ENCODE data around the gene F2. TPM values are rescaled to one million over a fixed set of nuclear protein-coding genes. Genes with fewer than 3 reads are reported as not detected.

Gene F2
- total RNA-seq, 4 donors from 2014 or later, result not detected

DNA sequence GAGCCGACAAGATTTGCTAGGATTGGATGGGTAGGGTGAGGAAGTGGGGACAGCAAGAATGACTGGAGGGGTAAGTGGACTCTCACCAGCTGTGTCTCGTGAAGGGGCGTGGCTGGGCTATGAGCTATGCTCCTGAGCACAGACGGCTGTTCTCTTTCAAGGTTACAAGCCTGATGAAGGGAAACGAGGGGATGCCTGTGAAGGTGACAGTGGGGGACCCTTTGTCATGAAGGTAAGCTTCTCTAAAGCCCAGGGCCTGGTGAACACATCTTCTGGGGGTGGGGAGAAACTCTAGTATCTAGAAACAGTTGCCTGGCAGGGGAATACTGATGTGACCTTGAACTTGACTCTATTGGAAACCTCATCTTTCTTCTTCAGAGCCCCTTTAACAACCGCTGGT is 19.9 kb downstream of the F2 start:
- no peak for TF ChIP-seq CTCF (IDR thresholded peaks at IDR 0.05; ENCODE audit: low read depth)

- no peak for TF ChIP-seq CTCF (IDR thresholded peaks at IDR 0.05; ENCODE audit: low read depth)
Observed at GRCh38 chr11:46741600-46742484, 22.8 kb downstream of the F2 start.

DNA sequence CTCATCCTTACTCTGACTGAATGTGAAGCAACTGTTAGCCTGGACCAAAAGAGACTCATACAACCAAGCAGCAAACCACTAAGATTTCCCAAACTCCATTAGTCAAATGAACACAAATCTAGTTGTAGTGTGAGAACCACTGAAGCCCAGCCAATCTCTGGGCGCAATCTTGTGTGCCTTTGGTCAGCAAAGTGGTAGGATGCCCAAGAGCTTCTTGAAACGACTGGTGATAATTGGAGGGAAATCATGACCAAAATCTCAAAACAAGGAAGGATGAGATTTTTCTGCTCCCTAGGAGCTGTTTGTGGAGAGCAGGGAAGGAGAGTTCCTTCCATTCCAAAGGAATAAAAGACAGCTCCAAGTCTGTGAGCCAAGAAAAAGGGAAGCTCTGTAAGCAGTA is 24.0 kb downstream of the F2 start:
- no peak for TF ChIP-seq CTCF (IDR thresholded peaks at IDR 0.05; ENCODE audit: low read depth)

DNA sequence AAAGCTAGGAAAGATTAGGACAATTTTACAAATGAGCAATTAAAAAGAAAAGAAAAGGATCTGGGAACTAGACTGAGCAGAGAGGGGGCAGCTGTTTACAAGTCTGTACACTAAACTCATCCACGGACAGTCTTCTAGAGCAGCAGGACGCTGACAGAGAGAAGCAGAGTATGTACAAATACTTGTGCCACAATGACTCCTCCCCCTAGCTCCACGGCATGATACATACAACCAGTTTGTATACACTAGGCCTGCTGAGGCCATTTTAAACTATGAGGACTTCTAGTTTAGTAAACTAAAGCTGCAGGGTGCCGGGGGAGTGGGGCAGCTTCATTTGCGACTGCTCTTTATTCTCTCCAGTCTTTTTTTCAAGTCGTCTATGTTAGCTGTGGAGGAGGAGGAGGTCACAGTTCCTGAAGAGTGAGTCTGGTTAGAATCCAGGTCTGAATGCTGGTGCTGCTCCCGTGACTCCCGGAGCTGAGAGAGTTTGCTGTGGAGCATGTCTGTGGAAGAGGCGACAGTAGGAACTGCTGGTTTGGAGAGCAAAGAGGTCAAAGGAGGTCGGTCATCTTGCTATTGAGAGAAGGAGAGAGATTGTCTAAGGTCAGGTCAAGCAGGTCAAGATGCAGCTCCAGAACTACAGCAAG is 24.8 kb downstream of the F2 start:
- TF ChIP-seq CTCF (IDR thresholded peaks at IDR 0.05; ENCODE audit: low read depth), result no peak

DNA sequence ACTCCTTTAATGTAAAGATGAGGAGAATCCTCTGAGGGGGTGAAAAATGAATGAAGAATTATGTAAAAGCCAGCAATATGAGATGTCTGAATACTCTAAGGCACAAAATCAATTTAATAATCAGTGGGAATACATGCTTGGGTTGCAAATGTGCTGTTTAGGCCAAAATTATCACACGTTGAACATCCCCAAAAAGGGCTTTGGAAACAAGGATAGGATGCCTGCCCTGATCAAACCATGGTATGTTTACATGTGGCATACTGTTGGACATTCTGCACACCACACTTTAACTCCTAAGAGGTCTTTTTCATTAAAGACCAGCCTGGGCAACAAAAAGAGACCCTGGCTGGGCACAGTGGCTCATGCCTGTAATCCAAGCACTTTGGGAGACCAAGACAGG is 26.3 kb downstream of the F2 start:
- TF ChIP-seq CTCF (IDR thresholded peaks at IDR 0.05; ENCODE audit: low read depth), result no peak

DNA sequence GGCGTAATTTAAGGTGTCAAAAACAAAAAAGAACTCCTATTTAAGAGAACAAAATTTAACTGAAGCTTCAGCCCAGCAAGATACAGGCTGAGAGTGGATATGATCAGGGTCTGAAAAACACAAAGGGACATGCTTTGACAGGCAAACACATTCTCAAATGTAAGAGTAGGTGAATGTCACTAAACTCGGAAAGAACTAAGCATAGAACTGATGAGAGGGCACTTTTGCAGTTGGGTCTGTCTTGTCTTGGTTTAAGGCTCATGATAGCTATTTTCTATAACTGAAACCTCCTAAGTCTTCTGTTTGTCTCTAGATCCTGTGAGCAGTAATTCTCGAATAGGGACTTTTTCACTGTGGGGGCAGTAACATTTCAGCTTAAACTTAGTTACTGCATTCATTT is 27.0 kb downstream of the F2 start:
- TF ChIP-seq CTCF (IDR thresholded peaks at IDR 0.05; ENCODE audit: low read depth), result no peak

DNA sequence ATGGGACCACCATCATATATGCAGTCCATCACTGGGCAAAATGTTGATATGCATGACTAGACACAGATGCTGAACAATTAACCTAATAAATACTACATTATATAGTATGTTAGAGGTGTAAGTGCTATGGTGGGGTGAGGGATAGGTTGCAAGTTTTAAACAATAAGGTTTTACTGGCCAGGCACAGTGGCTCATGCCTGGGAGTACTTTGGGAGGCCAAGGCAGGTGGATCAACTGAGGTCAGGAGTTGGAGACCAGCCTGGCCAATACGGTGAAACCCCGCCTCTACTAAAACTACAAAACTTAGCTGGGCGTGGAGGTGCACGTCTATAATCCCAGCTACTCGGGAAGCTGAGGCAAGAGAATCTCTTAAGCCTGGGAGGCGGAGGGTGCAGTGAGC is 28.1 kb downstream of the F2 start:
- TF ChIP-seq CTCF (IDR thresholded peaks at IDR 0.05; ENCODE audit: low read depth), result no peak

All from subcutaneous adipose tissue (tissue), 4 donors.